Bone marrow (tissue), 2 donors: ENCODE data around the gene SLFN12L.
"Not testable (repeated sequence)": the region's sequence is repeated elsewhere in the genome, so short reads cannot be mapped to it uniquely, and the experiment has no call there.

Experiments
- DNase-seq, 2 donors: peaks; one replicate each; lab custom pipeline; 2025; lab: John Stamatoyannopoulos, UW

Gene SLFN12L

GRCh38 chr17:35537601-35538141, at the start of gene SLFN12L:
TSS of gene SLFN12L (minus strand) at chr17:35537678. CDS start at chr17:35522364, 15,314 bp downstream.
- DNase-seq, result peak in 1 of 2 donors; percentile 25

- no peak for DNase-seq
Measured at GRCh38 chr17:35586569-35587073, 49.1 kb upstream of the SLFN12L start.

GRCh38 chr17:35584061-35584460, 46.6 kb upstream of the SLFN12L start:
- no peak for DNase-seq

- DNase-seq, result no peak
Measured at GRCh38 chr17:35578929-35579432, 41.5 kb upstream of the SLFN12L start.

GRCh38 chr17:35578197-35578928, 40.9 kb upstream of the SLFN12L start, which contains the start of gene PEX12:
TSS of gene PEX12 (minus strand) at chr17:35578571. CDS start at chr17:35578021, 550 bp downstream.
- DNase-seq, result peak; percentile 36 to 87

GRCh38 chr17:35577830-35578196, 40.3 kb upstream of the SLFN12L start:
- no peak for DNase-seq

GRCh38 chr17:35575759-35576158, 38.3 kb upstream of the SLFN12L start:
- DNase-seq, result no peak

- DNase-seq, result no peak
Measured at GRCh38 chr17:35569405-35569804, 31.9 kb upstream of the SLFN12L start.

- DNase-seq, result no peak
Measured at GRCh38 chr17:35568561-35568960, 31.1 kb upstream of the SLFN12L start.

- no peak for DNase-seq
Measured at GRCh38 chr17:35566968-35567367, 29.5 kb upstream of the SLFN12L start.

- DNase-seq, result not testable (repeated sequence)
Measured at GRCh38 chr17:35563181-35563580, 25.7 kb upstream of the SLFN12L start.

- DNase-seq, result peak in 1 of 2 donors; percentile 83
Measured at GRCh38 chr17:35560703-35561102, 23.2 kb upstream of the SLFN12L start, which contains the start of gene SLFN14. TSS of gene SLFN14 (minus strand) at chr17:35560819. CDS start at chr17:35558062, 2,757 bp downstream.

- peak in 1 of 2 donors; percentile 50 for DNase-seq
Measured at GRCh38 chr17:35559495-35560210, 22.2 kb upstream of the SLFN12L start.

GRCh38 chr17:35557353-35557752, 19.9 kb upstream of the SLFN12L start:
- DNase-seq, result no peak

GRCh38 chr17:35555691-35556090, 18.2 kb upstream of the SLFN12L start:
- no peak for DNase-seq

GRCh38 chr17:35554668-35555067, 17.2 kb upstream of the SLFN12L start:
- DNase-seq, result no peak

GRCh38 chr17:35553310-35553709, 15.8 kb upstream of the SLFN12L start:
- no peak for DNase-seq

- DNase-seq, result no peak
Measured at GRCh38 chr17:35548978-35549377, 11.5 kb upstream of the SLFN12L start.

- no peak for DNase-seq
Measured at GRCh38 chr17:35548208-35548810, 10.8 kb upstream of the SLFN12L start.

GRCh38 chr17:35546487-35546886, 9.0 kb upstream of the SLFN12L start:
- DNase-seq, result no peak

GRCh38 chr17:35545150-35545549, 7.7 kb upstream of the SLFN12L start:
- no peak for DNase-seq

- no peak for DNase-seq
Measured at GRCh38 chr17:35543856-35544255, 6.4 kb upstream of the SLFN12L start.
